Osteocyte (in vitro differentiated cells): ENCODE measurements around the gene HOXC12. TPM values are rescaled to one million over a fixed set of nuclear protein-coding genes. Genes with fewer than 3 reads are reported as not detected.

Source experiments
- DNase-seq: peaks from one replicate; pipeline ENCODE4 v3.0.0; 2021; ENCODE audit warnings: mixed read lengths; ENCODE audit not compliant: unreplicated experiment; ENCODE audit errors: extremely low spot score
- H3K27ac Mint-ChIP-seq: one replicate; pipeline ENCODE4 v1.8.0; 2021; ENCODE audit warnings: mild to moderate bottlenecking, mixed read lengths; ENCODE audit not compliant: unreplicated experiment
- H3K27me3 Mint-ChIP-seq: one replicate; pipeline ENCODE4 v1.8.0; 2021; ENCODE audit warnings: mixed read lengths; ENCODE audit not compliant: unreplicated experiment
- H3K36me3 Mint-ChIP-seq: one replicate; pipeline ENCODE4 v1.8.0; 2021; ENCODE audit warnings: mixed read lengths; ENCODE audit not compliant: unreplicated experiment
- H3K4me1 Mint-ChIP-seq: one replicate; pipeline ENCODE4 v1.8.0; 2021; ENCODE audit warnings: mixed read lengths; ENCODE audit not compliant: unreplicated experiment
- H3K4me3 Mint-ChIP-seq: one replicate; pipeline ENCODE4 v1.8.0; 2021; ENCODE audit warnings: mild to moderate bottlenecking, moderate library complexity, mixed read lengths; ENCODE audit not compliant: unreplicated experiment
- H3K9me3 Mint-ChIP-seq: one replicate; pipeline ENCODE4 v1.8.0; 2021; ENCODE audit warnings: mixed read lengths; ENCODE audit not compliant: unreplicated experiment
- total RNA-seq: library from RNA; stranded (reverse); gene quantifications from 2 replicates; pipeline ENCODE4 v1.2.1, GENCODE V29; 2021
- TF ChIP-seq, protein P1 (sequence below): fragments of 200-600 bp; sonication (generic); IDR thresholded peaks from 2 replicates; pipeline ENCODE4 v1.5.0; 2021; ENCODE audit warnings: antibody characterized with exemption, mild to moderate bottlenecking, moderate library complexity

The HOXC12 gene
- total RNA-seq, 1 donor from 2014 or later = not detected

DNA sequence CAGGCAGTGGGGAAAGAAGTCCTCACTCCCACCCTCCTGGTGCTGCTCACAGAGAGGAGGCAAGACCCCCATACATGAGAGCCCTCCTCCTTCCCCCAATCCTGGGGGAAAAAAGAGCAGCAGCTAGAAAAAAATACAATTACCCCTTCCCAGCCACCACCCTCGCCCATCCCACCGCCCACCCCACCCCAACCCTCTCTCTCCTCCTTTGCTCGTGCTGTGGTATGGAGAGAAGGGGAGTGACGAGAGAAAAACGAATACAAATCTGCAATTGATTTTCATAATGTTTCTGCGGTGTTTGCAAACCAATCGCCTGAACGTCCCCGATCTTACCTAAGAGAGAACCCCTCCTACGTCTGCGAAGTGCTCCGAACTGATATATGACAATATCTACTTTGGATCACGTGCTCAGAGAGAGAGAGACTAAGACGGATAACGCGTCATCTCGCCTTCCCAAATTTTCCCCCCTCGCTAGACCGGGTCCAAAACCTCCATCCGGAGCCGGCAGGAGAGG, 18.1 kb downstream of the HOXC12 start, which contains the start of gene HOXC11:
TSS of gene HOXC11 (plus strand) at position 405 of the 514 bp plus-strand sequence. CDS start 116 bp downstream, outside the sequence.
- Mint-ChIP-seq H3K27ac (no peak within 1 kb of the TSS), H3K27me3 (peaks cover 91% of the 10 kb centered on the region), H3K4me1 (peaks cover 15% of the 10 kb centered on the region), H3K9me3 (no peaks in the 10 kb centered on the region), H3K36me3 (no peaks in the 10 kb centered on the region), H3K4me3 (peak within 1 kb of the TSS; percentile 14)
- DNase-seq = no peak
- TF ChIP-seq, protein P1, sequence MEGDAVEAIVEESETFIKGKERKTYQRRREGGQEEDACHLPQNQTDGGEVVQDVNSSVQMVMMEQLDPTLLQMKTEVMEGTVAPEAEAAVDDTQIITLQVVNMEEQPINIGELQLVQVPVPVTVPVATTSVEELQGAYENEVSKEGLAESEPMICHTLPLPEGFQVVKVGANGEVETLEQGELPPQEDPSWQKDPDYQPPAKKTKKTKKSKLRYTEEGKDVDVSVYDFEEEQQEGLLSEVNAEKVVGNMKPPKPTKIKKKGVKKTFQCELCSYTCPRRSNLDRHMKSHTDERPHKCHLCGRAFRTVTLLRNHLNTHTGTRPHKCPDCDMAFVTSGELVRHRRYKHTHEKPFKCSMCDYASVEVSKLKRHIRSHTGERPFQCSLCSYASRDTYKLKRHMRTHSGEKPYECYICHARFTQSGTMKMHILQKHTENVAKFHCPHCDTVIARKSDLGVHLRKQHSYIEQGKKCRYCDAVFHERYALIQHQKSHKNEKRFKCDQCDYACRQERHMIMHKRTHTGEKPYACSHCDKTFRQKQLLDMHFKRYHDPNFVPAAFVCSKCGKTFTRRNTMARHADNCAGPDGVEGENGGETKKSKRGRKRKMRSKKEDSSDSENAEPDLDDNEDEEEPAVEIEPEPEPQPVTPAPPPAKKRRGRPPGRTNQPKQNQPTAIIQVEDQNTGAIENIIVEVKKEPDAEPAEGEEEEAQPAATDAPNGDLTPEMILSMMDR = no peak

GRCh38 chr12:53973236-53974042, 18.7 kb downstream of the HOXC12 start:
- H3K9me3 Mint-ChIP-seq = no peaks in the 10 kb centered on the region
- no peaks in the 10 kb centered on the region for H3K36me3 Mint-ChIP-seq
- TF ChIP-seq, protein P1 = no peak
- DNase-seq = no peak
- no peak overlapping the region for H3K27ac Mint-ChIP-seq
- H3K4me3 Mint-ChIP-seq = peak overlapping the region; percentile 14
- peaks cover 15% of the 10 kb centered on the region for H3K4me1 Mint-ChIP-seq
- peaks cover 90% of the 10 kb centered on the region for H3K27me3 Mint-ChIP-seq

DNA sequence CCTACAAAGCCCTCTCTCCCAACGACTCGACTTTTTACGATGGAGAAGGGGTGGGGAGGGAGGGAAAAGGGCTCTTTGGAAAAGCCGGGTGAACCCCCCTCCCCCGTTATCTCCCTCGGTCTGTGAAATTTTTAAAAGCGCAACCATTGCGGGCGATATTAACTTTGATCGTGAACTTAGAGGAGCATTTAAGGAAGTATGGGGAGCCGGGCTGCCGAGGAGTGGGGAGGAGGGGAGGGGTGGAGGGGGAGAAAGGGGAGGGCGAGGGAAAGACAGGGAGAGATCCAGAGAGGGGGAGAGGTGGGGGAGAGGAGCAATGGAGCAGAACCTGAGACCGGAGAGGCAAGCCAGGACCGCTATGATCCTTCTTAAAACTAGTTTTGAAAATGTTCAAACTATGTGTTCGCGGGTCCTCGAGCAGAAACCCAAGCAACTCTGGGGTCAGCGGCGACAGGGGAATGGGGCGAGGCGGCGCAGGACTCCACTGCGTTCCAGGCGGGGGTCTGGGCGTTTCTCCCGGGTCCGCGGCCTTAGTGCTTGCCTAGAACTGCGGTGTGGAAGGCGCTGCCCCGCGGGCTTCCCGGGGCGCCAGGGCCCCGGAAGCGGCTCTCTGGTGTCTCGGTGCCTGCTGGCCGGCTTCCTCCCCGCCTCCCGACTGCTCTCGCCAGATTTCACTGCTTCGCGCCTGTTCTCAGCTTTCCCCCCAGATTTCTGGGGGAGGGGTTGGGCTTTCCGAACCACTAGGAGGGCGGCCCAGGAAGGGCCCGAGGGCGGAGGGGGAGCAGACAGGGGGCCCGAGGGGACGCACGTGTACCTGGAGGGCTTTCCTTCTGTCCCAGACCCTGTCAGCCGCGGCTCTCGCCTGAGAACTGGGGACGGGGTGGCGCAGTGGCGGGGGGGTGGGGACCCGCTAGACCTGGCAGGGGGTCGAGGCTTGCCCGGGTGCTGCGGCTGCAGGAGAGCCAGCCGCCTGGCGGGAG, 19.7 kb downstream of the HOXC12 start, which contains the start of gene HOTAIR:
TSS of gene HOTAIR (minus strand) at position 871 of the 980 bp plus-strand sequence.
- no peak for DNase-seq
- no peaks in the 10 kb centered on the region for H3K9me3 Mint-ChIP-seq
- peaks cover 90% of the 10 kb centered on the region for H3K27me3 Mint-ChIP-seq
- TF ChIP-seq, protein P1 = no peak
- no peaks in the 10 kb centered on the region for H3K36me3 Mint-ChIP-seq
- peaks cover 15% of the 10 kb centered on the region for H3K4me1 Mint-ChIP-seq
- peak within 1 kb of the TSS; percentile 52 for H3K4me3 Mint-ChIP-seq
- H3K27ac Mint-ChIP-seq = no peak within 1 kb of the TSS

GRCh38 chr12:53975064-53975471, 20.4 kb downstream of the HOXC12 start:
- no peak for DNase-seq
- H3K4me3 Mint-ChIP-seq = peak overlapping the region; percentile 52
- H3K36me3 Mint-ChIP-seq = no peaks in the 10 kb centered on the region
- TF ChIP-seq, protein P1 = no peak
- H3K27me3 Mint-ChIP-seq = peaks cover 90% of the 10 kb centered on the region
- H3K27ac Mint-ChIP-seq = no peak overlapping the region
- H3K4me1 Mint-ChIP-seq = peaks cover 15% of the 10 kb centered on the region
- H3K9me3 Mint-ChIP-seq = no peaks in the 10 kb centered on the region
